Neuronal stem cell (in vitro differentiated cells): ENCODE results near the gene ROR1.
"Not testable (repeated sequence)": the region's sequence is repeated elsewhere in the genome, so short reads cannot be mapped to it uniquely, and the experiment has no call there.

Experiments
- DNase-seq: peaks from one replicate; pipeline ENCODE4 v3.0.0-alpha.2; 2013; ENCODE audit warnings: low spot score
- H2AFZ ChIP-seq: one replicate; pipeline ENCODE4 v1.6.1; 2013; ENCODE audit warnings: mild to moderate bottlenecking, low read length, inconsistent platforms
- H2AK5ac ChIP-seq: 2 replicates; pipeline ENCODE4 v1.6.1; 2013; ENCODE audit warnings: low read depth, mild to moderate bottlenecking, inconsistent platforms, low read length, moderate library complexity, mixed read lengths
- H2BK120ac ChIP-seq: 2 replicates; pipeline ENCODE4 v1.6.1; 2013; ENCODE audit warnings: low read depth, mild to moderate bottlenecking, inconsistent platforms, low read length, moderate library complexity, mixed read lengths
- H2BK12ac ChIP-seq: one replicate; pipeline ENCODE4 v1.6.1; 2013; ENCODE audit warnings: low read length, inconsistent platforms
- H2BK15ac ChIP-seq: 2 replicates; pipeline ENCODE4 v1.6.1; 2013; ENCODE audit warnings: mild to moderate bottlenecking, low read length, inconsistent platforms, mixed read lengths
- H2BK5ac ChIP-seq: one replicate; pipeline ENCODE4 v1.6.1; 2013; ENCODE audit warnings: inconsistent platforms, mild to moderate bottlenecking, low read length, moderate library complexity
- H3K14ac ChIP-seq: one replicate; pipeline ENCODE4 v1.6.1; 2013; ENCODE audit warnings: low read length, inconsistent platforms
- H3K18ac ChIP-seq: 2 replicates; pipeline ENCODE4 v1.6.1; 2013; ENCODE audit warnings: low read length, inconsistent platforms
- H3K23ac ChIP-seq: 2 replicates; pipeline ENCODE4 v1.6.1; 2013; ENCODE audit warnings: low read depth, mild to moderate bottlenecking, mixed read lengths, low read length, inconsistent platforms; ENCODE audit not compliant: poor library complexity
- H3K27ac ChIP-seq: replicated peaks from 3 replicates; pipeline ENCODE4 v1.5.1; 2013; ENCODE audit warnings: low read length, inconsistent platforms
- H3K27me3 ChIP-seq, 3 experiments: 2 replicates each; pipeline ENCODE4 v1.6.1; 2013; ENCODE audit warnings: low read length in 3 of 3, mild to moderate bottlenecking in 2 of 3, inconsistent platforms in 1 of 3, low read depth in 1 of 3, mixed read lengths in 1 of 3, moderate library complexity in 1 of 3; ENCODE audit not compliant: control insufficient read depth in 3 of 3, insufficient read depth in 3 of 3
- H3K36me3 ChIP-seq, 2 donors: replicated peaks in 1 of 2; 2 replicates each; pipeline ENCODE4 v1.6.1; 2013; ENCODE audit warnings: low read length in 2 of 2; ENCODE audit not compliant: control insufficient read depth in 2 of 2, insufficient read depth in 2 of 2
- H3K4ac ChIP-seq: 2 replicates; pipeline ENCODE4 v1.6.1; 2013; ENCODE audit warnings: inconsistent platforms, mild to moderate bottlenecking, low read length, moderate library complexity
- H3K4me1 ChIP-seq, 2 donors: 1 replicate in 1 of 2; 2 replicates in 1 of 2; pipeline ENCODE4 v1.6.1; 2013; ENCODE audit warnings: low read length in 2 of 2, low read depth in 1 of 2; ENCODE audit not compliant: control insufficient read depth in 2 of 2, insufficient read depth in 1 of 2
- H3K4me2 ChIP-seq: one replicate; pipeline ENCODE4 v1.6.1; 2013; ENCODE audit warnings: mild to moderate bottlenecking, low read length, inconsistent platforms; ENCODE audit not compliant: insufficient read depth, poor library complexity, severe bottlenecking
- H3K4me3 ChIP-seq, 2 donors: 2 replicates each; pipeline ENCODE4 v1.5.1; 2013; ENCODE audit warnings: low read length in 2 of 2, mild to moderate bottlenecking in 2 of 2, inconsistent platforms in 1 of 2, moderate library complexity in 1 of 2
- H3K79me1 ChIP-seq: one replicate; pipeline ENCODE4 v1.6.1; 2013; ENCODE audit warnings: low read depth, mild to moderate bottlenecking, inconsistent platforms, low read length, moderate library complexity
- H3K9ac ChIP-seq: one replicate; pipeline ENCODE4 v1.6.1; 2013; ENCODE audit warnings: mild to moderate bottlenecking, low read depth, low read length, inconsistent platforms; ENCODE audit not compliant: poor library complexity
- H3K9me3 ChIP-seq, 2 donors: replicated peaks in 1 of 2; 2 replicates each; pipeline versions ENCODE3 to v1.6.1; 2013; ENCODE audit warnings: low read length in 2 of 2, mild to moderate bottlenecking in 2 of 2, inconsistent platforms in 1 of 2, low read depth in 1 of 2, mixed read lengths in 1 of 2, moderate library complexity in 1 of 2; ENCODE audit not compliant: control insufficient read depth in 2 of 2, insufficient read depth in 1 of 2
- H4K8ac ChIP-seq: one replicate; pipeline ENCODE4 v1.6.1; 2013; ENCODE audit warnings: low read depth, mild to moderate bottlenecking, inconsistent platforms, low read length, moderate library complexity
- H4K91ac ChIP-seq: one replicate; pipeline ENCODE4 v1.6.1; 2013; ENCODE audit warnings: low read length, low read depth, mild to moderate bottlenecking, inconsistent platforms; ENCODE audit not compliant: poor library complexity
- WGBS, 2 donors: extraction: QIAGEN DNeasy Blood & Tissue Kit; methylation state at CpG; one replicate each; pipeline ENCODE4 v1.1.7; 2013; ENCODE audit warnings: missing lambda C conversion rate in 2 of 2, mixed read lengths in 1 of 2; ENCODE audit not compliant: insufficient read length in 2 of 2, insufficient replicate concordance in 1 of 2; ENCODE audit errors: extremely low coverage in 2 of 2; 5-methylcytosine and 5-hydroxymethylcytosine counted together

ROR1 gene

DNA sequence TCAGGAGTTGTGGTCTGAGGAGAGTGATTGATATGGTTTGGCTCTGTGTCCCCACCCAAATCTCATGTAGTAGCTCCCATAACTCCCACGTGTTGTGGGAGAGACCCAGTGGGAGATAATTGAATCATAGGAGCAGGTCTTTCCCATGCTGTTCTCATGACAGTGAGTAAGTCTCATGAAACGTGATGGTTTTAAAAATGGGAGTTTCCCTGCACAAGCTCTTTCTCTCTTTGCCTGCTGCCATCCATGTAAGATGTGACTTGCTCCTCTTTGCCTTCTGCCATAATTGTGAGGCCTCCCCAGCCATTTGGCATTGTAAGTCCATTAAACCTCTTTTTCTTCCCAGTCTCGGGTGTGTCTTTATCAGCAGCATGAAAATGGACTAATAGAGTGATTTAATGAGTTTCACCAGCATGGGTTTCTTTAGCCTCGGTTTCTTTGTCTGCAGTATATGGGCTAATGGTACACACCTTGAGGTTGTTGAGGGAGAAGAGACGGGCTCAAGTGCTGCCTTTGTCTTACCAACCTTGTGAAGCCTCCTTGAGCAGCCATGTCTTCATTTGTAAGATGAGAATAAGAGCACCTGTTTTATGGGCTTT, 42.5 kb downstream of the ROR1 start:
- H3K4me1 ChIP-seq = not testable (repeated sequence)
- WGBS, 2 donors = no CpG with 5 or more reads among the region's 5 CpGs

GRCh38 chr1:63817152-63817667, 43.4 kb downstream of the ROR1 start:
- no peaks in the 10 kb centered on the region for H3K36me3 ChIP-seq
- H3K23ac ChIP-seq = no peak overlapping the region
- DNase-seq = no peak
- H3K4me3 ChIP-seq = no peak overlapping the region
- no peak overlapping the region for H3K18ac ChIP-seq
- no CpG with 5 or more reads among the region's 5 CpGs for WGBS, 2 donors
- H3K79me1 ChIP-seq = no peaks in the 10 kb centered on the region
- no peak overlapping the region for H2BK120ac ChIP-seq
- H3K9ac ChIP-seq = no peak overlapping the region
- H3K4ac ChIP-seq = no peak overlapping the region
- H2AFZ ChIP-seq = no peak overlapping the region
- H3K4me1 ChIP-seq = no peaks in the 10 kb centered on the region
- H2AK5ac ChIP-seq = no peak overlapping the region
- H2BK5ac ChIP-seq = no peak overlapping the region
- no peak overlapping the region for H3K4me2 ChIP-seq
- H3K27ac ChIP-seq = no peak overlapping the region
- no peaks in the 10 kb centered on the region for H3K27me3 ChIP-seq
- no peak overlapping the region for H4K8ac ChIP-seq
- H2BK15ac ChIP-seq = no peak overlapping the region
- peaks cover 4 to 10% of the 10 kb centered on the region in 2 donors for H3K9me3 ChIP-seq
- H2BK12ac ChIP-seq = no peak overlapping the region
- no peak overlapping the region for H3K14ac ChIP-seq
- no peak overlapping the region for H4K91ac ChIP-seq

More for the DNA sequence above, 42.5 kb downstream of the ROR1 start:
- not testable (repeated sequence) for H4K91ac ChIP-seq, DNase-seq, H3K14ac ChIP-seq, H3K9ac ChIP-seq, H3K27me3 ChIP-seq, H3K18ac ChIP-seq, H4K8ac ChIP-seq, H2BK120ac ChIP-seq, H3K4me3 ChIP-seq, H2AK5ac ChIP-seq, H2BK5ac ChIP-seq, H3K4ac ChIP-seq, H2BK15ac ChIP-seq, H3K4me2 ChIP-seq, H3K23ac ChIP-seq, H3K27ac ChIP-seq, H2AFZ ChIP-seq, H2BK12ac ChIP-seq, H3K36me3 ChIP-seq, H3K79me1 ChIP-seq
- peaks cover 4 to 10% of the 10 kb centered on the region in 2 donors for H3K9me3 ChIP-seq

GRCh38 chr1:63817700-63818099, 43.9 kb downstream of the ROR1 start:
- no peak overlapping the region for H3K14ac ChIP-seq
- no peak overlapping the region for H3K4me3 ChIP-seq
- H3K4me2 ChIP-seq = no peak overlapping the region
- no peak overlapping the region for H4K91ac ChIP-seq
- H3K27me3 ChIP-seq = no peaks in the 10 kb centered on the region
- no peak overlapping the region for H3K9ac ChIP-seq
- no peak overlapping the region for H3K27ac ChIP-seq
- H2BK5ac ChIP-seq = no peak overlapping the region
- no peaks in the 10 kb centered on the region for H3K79me1 ChIP-seq
- H2AK5ac ChIP-seq = no peak overlapping the region
- WGBS, 2 donors = no CpG with 5 or more reads among the region's 6 CpGs
- H3K4ac ChIP-seq = no peak overlapping the region
- no peak overlapping the region for H3K23ac ChIP-seq
- no peak overlapping the region for H2BK12ac ChIP-seq
- no peak overlapping the region for H2BK120ac ChIP-seq
- H3K9me3 ChIP-seq = peaks cover 4 to 10% of the 10 kb centered on the region in 2 donors
- H2BK15ac ChIP-seq = no peak overlapping the region
- no peaks in the 10 kb centered on the region for H3K4me1 ChIP-seq
- no peaks in the 10 kb centered on the region for H3K36me3 ChIP-seq
- no peak overlapping the region for H2AFZ ChIP-seq
- no peak for DNase-seq
- H3K18ac ChIP-seq = no peak overlapping the region
- no peak overlapping the region for H4K8ac ChIP-seq

GRCh38 chr1:63818567-63819325, 44.9 kb downstream of the ROR1 start:
- H3K27me3 ChIP-seq = no peaks in the 10 kb centered on the region
- H3K4me2 ChIP-seq = no peak overlapping the region
- WGBS, 2 donors = no CpG with 5 or more reads among the region's 1 CpG
- H3K4me1 ChIP-seq = no peaks in the 10 kb centered on the region
- no peak overlapping the region for H3K23ac ChIP-seq
- no peak overlapping the region for H3K27ac ChIP-seq
- H2AK5ac ChIP-seq = no peak overlapping the region
- no peak overlapping the region for H2BK5ac ChIP-seq
- H3K9ac ChIP-seq = no peak overlapping the region
- H4K91ac ChIP-seq = no peak overlapping the region
- H2BK12ac ChIP-seq = no peak overlapping the region
- no peak for DNase-seq
- no peak overlapping the region for H2BK15ac ChIP-seq
- no peaks in the 10 kb centered on the region for H3K36me3 ChIP-seq
- no peak overlapping the region for H3K4me3 ChIP-seq
- no peaks in the 10 kb centered on the region for H3K79me1 ChIP-seq
- no peak overlapping the region for H2BK120ac ChIP-seq
- no peak overlapping the region for H3K14ac ChIP-seq
- H3K4ac ChIP-seq = no peak overlapping the region
- no peak overlapping the region for H4K8ac ChIP-seq
- no peak overlapping the region for H3K18ac ChIP-seq
- no peak overlapping the region for H2AFZ ChIP-seq
- peaks cover 4 to 10% of the 10 kb centered on the region in 2 donors for H3K9me3 ChIP-seq
